Activated T-cell treated with anti-CD3 and anti-CD28 coated beads for 4 hours (primary cell): ENCODE measurements around the gene MRPS26.
A peak's percentile ranks its signal among the peaks of the same experiment; 100 is the strongest.
"Not testable (repeated sequence)": the region's sequence is repeated elsewhere in the genome, so short reads cannot be mapped to it uniquely, and the experiment has no call there.

Experiments
- DNase-seq: peaks from one replicate; pipeline ENCODE4 v3.0.0-alpha.2; 2020

The MRPS26 gene

DNA sequence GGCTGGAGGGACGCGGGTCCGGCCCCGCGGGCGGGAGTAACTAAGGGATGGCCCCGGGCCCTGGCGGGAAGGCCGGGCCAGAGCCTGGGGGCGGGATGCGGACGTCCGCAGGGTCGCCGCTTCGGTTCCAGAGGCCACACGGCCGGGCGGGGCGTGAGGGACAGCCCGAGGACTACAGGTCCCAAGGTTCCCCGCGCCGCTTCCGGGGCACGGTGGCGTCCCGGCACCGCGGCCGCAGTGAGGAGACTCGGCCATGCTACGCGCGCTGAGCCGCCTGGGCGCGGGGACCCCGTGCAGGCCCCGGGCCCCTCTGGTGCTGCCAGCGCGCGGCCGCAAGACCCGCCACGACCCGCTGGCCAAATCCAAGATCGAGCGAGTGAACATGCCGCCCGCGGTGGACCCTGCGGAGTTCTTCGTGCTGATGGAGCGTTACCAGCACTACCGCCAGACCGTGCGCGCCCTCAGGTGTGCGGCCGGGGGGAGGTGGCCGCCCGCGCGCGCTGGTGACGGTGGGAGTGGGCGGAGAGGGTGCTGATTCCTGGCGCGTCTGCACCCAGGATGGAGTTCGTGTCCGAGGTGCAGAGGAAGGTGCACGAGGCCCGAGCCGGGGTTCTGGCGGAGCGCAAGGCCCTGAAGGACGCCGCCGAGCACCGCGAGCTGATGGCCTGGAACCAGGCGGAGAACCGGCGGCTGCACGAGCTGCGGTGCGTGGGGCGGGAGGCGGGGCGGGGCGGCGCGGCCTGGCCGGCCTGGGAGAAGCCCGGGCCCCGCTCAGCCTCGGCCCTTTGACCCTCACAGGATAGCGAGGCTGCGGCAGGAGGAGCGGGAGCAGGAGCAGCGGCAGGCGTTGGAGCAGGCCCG, at the start of gene MRPS26:
Gene MRPS26, plus strand, starts transcription at position 237 of the 861 bp plus-strand sequence. Its CDS starts 17 bp downstream, at position 254.
- peak; percentile 64 for DNase-seq

DNA sequence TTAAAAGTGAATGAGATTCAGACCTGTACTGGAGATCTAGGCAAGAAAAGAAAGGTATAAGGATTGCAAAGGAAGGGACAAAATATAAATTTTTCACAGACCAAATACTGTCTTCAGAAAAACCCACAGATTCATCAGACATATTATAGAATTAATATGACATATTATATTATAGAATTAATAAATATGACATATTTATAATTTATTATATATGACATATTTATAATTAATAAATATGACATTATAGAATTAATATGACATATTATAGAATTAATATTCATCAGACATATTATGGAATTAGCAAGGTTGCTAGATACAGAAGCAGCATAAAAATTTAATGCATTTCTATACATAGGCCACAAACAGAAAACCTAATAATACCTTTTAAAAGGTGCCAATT, 47.1 kb upstream of the MRPS26 start:
- no peak for DNase-seq

DNA sequence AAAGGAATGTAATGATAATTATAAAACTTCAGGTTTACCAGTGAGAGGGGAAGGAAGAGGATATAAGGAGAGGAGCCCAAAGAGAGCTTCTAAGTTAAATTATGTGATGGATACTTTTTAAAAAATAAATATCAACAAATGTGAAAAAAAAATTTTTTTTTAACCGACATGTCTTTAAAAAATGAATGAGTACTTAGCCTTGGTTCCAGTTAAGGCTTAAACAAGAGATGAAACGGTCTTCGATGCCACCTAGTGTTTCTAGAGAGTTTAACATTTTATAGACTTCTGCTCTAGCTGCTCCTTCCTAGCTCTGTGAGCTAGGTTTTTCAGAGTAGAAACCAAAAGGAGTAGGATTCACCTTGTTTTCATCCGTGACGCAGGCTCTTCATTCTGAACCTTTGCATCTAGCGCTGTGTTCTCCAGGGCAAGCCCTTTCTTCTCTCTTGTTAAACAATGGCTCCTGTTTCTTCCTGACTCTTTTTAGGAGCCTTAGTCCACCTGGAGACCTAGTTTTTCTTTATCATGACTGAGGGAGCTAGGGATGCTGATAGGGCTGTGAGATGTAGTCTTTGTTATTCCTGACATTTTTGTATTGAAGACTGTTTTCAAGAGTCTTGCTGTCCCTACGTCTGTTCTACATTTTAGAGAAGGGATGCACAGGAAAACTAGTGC, 44.9 kb upstream of the MRPS26 start:
- no peak for DNase-seq

DNA sequence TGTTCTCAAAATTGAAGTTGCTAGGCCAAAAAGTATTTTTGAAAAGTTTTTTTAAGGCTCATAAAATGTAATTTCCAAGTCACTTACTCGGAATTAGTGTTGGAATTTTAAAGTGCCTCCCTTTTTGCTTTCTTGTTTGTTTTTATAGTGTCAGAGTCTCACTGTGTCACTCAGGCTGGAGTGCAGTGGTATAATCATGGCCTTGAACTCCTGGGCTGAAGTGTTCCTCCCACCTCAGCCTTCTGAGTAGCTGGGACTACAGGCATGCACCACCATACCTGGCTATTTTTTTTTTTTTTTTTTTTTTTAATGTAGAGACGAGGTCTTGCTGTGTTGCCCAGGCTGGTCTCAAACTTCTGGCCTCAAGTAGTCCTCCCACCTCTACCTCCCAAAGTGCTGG, 42.4 kb upstream of the MRPS26 start:
- no peak for DNase-seq

- DNase-seq = no peak
Observed at GRCh38 chr20:3010985-3011723, 34.7 kb upstream of the MRPS26 start.

DNA sequence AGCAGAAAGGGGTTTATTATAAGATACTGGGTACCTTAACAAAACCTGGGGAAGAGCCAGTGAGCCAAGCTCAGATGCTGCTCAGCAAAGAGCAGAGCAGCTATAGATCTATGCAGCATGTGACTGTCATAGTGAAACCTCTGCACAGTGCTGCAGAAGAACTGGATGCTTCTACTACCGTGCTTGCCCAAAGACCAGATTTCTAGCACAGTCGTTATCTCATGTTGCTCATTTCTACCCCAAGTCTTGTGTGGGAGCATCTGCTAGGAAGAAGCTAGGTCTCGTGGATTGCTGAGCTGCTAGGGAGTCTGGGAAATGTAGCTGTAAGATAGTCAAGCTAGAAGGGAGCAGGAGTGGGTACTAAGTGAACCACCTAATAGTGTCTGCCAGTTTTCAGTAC, 34.1 kb upstream of the MRPS26 start:
- no peak for DNase-seq

- DNase-seq = no peak
Observed at GRCh38 chr20:3013771-3014170, 32.1 kb upstream of the MRPS26 start.

DNA sequence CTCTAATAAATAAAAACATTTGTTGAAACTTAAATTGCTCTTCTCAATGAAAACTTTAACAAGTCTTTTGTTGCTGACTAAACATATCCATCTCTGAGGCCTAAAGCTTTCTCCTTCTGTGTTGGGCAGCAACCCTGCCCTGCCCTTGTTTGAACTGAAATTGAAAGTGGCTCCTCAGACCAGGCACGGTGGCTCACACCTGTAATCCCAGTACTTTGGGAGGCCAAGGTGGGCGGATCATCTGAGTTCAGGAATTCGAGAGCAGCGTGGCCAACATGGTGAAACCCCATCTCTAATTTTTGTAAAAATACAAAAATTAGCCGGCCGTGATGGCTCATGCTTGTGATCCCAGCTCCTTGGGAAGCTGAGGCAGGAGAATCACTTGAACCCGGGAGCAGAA, 31.7 kb upstream of the MRPS26 start:
- DNase-seq = no peak

DNA sequence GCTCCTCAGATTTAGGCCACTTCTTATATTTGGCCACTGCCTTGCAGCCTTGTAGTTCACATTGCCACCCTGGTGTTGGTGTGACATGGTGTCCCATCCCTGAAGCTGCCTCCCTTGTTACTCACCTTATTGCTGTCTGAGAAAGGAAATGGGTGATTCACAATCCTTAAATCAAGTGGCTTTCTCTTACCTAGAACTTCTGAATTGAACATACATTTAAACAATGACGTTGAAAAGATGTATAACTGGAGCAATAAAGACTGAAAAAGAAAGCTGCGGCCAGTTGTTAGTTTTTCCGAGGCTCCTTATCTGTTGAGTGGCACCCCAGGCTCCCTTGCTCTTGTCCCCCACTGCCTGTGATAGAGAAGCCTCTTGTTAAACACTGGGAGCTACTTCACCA, 31.2 kb upstream of the MRPS26 start:
- no peak for DNase-seq

DNA sequence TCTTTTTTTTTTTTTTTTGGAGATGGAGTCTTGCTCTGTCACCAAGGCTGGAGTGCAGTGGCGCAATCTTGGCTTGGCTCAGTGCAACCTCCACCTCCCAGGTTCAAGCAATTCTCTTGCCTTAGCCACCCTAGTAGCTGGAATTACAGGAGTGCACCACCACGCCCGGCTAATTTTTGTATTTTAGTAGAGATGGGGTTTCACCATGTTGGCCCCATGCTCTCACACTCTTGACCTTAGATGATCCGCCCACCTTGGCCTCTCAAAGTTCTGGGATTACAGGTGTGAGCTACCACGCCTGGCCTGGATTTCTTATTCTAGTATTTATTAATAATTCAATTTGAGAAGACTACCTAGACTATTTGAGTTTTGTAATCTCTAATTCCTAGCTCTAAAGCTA, 30.6 kb upstream of the MRPS26 start:
- not testable (repeated sequence) for DNase-seq

DNA sequence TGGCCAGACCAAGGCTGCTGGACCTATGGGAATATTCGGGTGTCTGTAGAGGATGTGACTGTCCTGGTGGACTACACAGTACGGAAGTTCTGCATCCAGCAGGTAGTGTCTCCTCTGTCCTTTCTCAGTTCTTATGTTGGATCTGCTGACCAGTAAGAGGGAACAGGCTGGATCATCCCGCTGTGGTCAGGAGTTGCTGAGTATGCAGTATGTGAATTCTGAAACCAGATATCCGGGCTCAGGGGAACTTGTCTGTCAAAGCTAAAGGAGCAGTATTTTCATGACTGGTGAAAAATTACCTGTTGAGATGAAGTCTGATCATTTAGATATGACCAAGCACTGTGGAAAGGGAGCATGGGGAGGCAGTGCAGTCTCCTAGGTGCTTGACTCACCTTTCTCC, 24.5 kb upstream of the MRPS26 start:
- DNase-seq = no peak

- no peak for DNase-seq
Observed at GRCh38 chr20:3021777-3022176, 24.1 kb upstream of the MRPS26 start.

GRCh38 chr20:3022559-3023490, 23.0 kb upstream of the MRPS26 start:
- DNase-seq = not testable (repeated sequence)

- DNase-seq = no peak
Observed at GRCh38 chr20:3027987-3028386, 17.9 kb upstream of the MRPS26 start.

GRCh38 chr20:3031524-3032147, 14.2 kb upstream of the MRPS26 start:
- no peak for DNase-seq

GRCh38 chr20:3032624-3033023, 13.2 kb upstream of the MRPS26 start:
- DNase-seq = no peak

DNA sequence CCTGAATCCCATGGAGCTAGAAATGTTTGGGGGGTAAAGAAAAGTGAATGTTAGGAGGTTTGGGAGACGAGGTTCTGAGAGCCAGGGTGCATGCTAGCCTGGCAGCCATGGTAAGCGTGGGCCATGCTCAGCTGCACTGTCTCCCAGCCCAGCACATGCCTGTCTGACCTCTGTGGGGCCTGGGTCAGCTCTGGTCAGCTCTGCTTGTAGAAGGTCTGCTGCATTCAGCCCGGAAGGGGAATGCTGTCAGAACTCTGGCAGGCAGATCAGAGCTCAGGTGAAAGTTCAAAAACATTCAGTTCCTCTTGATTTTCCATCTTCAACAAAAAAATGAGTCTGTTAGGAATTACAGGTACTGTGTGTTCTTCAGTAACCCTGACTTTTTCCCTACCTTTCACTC, 8.2 kb upstream of the MRPS26 start:
- DNase-seq = no peak

GRCh38 chr20:3038454-3038853, 7.4 kb upstream of the MRPS26 start:
- DNase-seq = no peak

DNA sequence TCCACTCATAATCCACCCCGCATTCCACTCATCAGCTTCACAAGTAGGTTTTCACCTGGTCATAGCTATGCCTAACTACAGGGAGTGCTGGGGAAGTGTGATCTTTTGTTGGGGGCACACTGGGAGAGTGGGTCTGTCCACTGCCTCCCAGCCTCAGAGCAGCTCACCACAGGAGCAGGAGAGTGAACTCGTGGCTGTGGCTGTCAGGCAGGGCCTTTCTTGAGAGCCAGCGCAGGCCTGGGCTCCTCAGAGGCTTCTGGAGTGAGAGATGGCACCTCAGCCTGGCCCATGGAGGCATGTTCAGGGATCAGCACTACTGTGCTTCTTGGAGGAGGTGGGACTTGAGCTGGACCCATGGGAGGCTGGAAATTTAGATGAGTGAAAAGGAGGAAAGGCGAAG, 6.4 kb upstream of the MRPS26 start:
- DNase-seq = no peak

DNA sequence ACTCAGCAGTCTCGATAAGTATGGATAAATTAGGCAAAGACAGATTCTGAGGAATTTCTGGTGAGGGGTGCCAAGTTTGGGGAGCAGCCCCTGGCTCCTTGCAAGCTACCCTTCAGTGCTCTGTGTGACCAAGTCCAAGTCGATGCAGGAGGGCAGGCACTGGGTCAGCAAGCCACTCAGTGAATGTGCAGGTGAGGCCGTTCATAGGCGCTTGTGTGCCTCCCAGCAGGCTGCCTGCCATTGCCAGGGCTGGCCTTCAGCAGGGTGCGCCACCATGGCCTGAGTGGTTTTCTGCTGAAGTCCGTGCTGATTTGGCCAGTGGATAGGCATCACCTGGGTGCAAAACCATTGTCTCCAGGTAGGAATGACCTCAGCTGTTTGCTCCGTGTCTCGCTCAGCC, 5.8 kb upstream of the MRPS26 start:
- no peak for DNase-seq

DNA sequence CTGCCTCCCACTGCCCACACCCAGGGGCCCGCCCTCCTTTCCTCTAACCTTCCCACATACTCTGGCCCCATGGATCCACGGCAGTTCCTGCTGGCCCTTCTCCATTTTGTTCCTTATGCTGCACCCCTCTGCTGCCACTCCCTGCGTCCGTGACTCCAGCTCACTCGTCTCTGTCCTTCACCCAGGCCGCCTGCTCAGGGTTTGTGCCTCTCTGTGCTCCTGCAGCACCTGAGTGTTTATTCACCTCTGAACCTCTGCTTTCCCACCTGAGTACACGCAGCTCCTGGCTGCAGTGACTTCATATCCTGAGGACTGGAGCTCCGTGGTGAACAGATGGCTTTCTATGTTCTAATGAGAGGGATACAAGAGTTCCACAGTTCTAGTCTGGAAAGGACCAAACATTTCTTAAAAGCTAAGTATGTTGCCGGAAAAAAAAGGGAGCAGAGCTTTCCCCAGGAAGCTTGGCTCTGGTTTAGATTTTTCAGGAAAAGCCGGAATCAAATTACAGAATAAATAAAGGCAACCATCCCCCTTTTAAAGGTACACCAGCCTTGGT, 3.9 kb upstream of the MRPS26 start:
- DNase-seq = no peak

GRCh38 chr20:3042625-3043024, 3.2 kb upstream of the MRPS26 start:
- DNase-seq = no peak
